ENCODE data around the gene TENT5A.

TENT5A gene

GRCh38 chr6:81767163-81767891, 14.8 kb upstream of the TENT5A start:
- Histone ChIP-seq H3K4me1 (ENCODE audit: insufficient read depth, low read length) (peaks cover 4% of the 10 kb centered on the region), H2AFZ (ENCODE audit: low read depth, low read length) (no peak overlapping the region), H3K9me3 (ENCODE audit: low read length) (no peaks in the 10 kb centered on the region), H3K4me3 (ENCODE audit: low read length) (no peak overlapping the region), H3K27me3 (ENCODE audit: insufficient read depth, low read length) (no peaks in the 10 kb centered on the region), H3K36me3 (ENCODE audit: insufficient read depth, low read length) (no peaks in the 10 kb centered on the region)

DNA sequence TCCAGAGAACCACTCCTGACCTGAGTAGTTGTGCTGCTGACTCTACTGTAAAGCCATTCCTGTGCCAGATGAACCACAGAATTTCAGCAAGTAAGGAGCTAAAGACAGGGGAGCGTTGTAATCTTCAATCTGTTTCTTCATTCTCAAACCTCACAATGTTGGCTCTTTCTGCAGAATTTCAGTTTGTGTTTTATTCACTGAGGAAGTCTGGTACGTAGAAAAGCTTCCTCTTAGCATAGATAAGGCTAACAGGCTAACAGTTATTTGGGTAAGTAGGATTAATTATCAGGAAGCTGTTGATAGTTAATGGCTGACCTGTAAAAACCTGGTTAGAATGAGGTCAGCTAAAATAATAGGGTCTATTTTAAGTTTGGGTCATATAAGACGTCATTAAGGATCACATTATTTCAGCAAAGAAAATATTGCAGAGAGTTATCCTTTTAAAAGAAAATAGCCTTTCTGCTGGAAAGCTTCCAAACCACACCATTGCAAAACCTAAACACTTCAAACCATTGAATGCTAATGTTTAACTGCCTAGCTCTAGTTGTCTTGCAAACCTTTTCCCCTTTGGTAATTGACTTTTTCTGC, 14.1 kb upstream of the TENT5A start:
- Histone ChIP-seq H3K4me1 (ENCODE audit: insufficient read depth, low read length) (peaks cover 4% of the 10 kb centered on the region), H3K27me3 (ENCODE audit: insufficient read depth, low read length) (no peaks in the 10 kb centered on the region), H3K36me3 (ENCODE audit: insufficient read depth, low read length) (no peaks in the 10 kb centered on the region), H3K9me3 (ENCODE audit: low read length) (no peaks in the 10 kb centered on the region), H3K4me3 (ENCODE audit: low read length) (no peak overlapping the region), H2AFZ (ENCODE audit: low read depth, low read length) (no peak overlapping the region)

DNA sequence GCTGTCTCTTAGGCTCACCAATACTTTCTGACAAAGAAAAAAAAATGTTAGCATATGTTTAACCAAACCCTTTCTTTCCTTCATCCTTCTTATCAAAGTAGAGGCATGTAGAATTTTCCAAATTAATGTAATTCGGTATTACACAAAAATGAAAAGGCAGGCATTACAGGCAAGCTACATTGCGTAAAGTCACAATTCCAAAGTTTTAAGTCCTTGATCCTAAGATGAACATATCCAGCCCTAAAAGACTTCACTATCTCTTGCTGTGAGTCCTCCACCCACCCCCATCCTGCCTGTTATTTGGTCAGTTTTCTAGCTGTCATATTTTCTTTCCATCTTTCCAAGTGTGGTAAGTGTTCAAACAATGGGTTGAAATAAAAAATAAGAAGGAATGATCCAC, 12.1 kb upstream of the TENT5A start:
- H3K4me3 ChIP-seq (ENCODE audit: low read length) = no peak overlapping the region
- H3K9me3 ChIP-seq (ENCODE audit: low read length) = no peaks in the 10 kb centered on the region
- H2AFZ ChIP-seq (ENCODE audit: low read depth, low read length) = no peak overlapping the region
- H3K36me3 ChIP-seq (ENCODE audit: insufficient read depth, low read length) = no peaks in the 10 kb centered on the region
- no peaks in the 10 kb centered on the region for H3K27me3 ChIP-seq (ENCODE audit: insufficient read depth, low read length)
- H3K4me1 ChIP-seq (ENCODE audit: insufficient read depth, low read length) = peaks cover 4% of the 10 kb centered on the region

DNA sequence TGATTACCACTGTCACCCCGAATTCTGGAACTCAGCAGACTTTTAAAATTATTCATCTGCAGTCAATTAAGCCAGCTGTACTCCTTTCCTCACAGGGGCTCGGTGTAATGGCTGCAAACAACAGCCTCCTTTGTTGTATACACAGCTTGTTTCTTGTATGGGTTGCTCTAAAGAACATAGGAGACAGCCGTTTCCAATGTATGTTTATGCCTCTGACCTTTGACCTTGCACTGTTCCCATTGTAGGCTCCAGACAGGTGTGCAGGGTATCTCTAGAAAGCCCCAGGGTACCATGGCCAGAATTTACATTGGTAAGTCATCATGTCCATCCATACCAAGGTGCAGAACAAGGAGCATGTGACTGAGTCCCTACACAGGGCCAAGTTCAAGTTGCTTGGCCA, 11.5 kb upstream of the TENT5A start:
- peaks cover 4% of the 10 kb centered on the region for H3K4me1 ChIP-seq (ENCODE audit: insufficient read depth, low read length)
- H3K27me3 ChIP-seq (ENCODE audit: insufficient read depth, low read length) = no peaks in the 10 kb centered on the region
- no peak overlapping the region for H2AFZ ChIP-seq (ENCODE audit: low read depth, low read length)

GRCh38 chr6:81763051-81763450, 10.6 kb upstream of the TENT5A start:
- Histone ChIP-seq H3K27me3 (ENCODE audit: insufficient read depth, low read length) (no peaks in the 10 kb centered on the region), H3K36me3 (ENCODE audit: insufficient read depth, low read length) (no peaks in the 10 kb centered on the region), H2AFZ (ENCODE audit: low read depth, low read length) (no peak overlapping the region), H3K9me3 (ENCODE audit: low read length) (no peaks in the 10 kb centered on the region), H3K4me1 (ENCODE audit: insufficient read depth, low read length) (peaks cover 4% of the 10 kb centered on the region), H3K4me3 (ENCODE audit: low read length) (no peak overlapping the region)

More for the DNA sequence above, 11.5 kb upstream of the TENT5A start:
- H3K9me3 ChIP-seq (ENCODE audit: low read length) = no peaks in the 10 kb centered on the region
- H3K4me3 ChIP-seq (ENCODE audit: low read length) = no peak overlapping the region
- no peaks in the 10 kb centered on the region for H3K36me3 ChIP-seq (ENCODE audit: insufficient read depth, low read length)

GRCh38 chr6:81762606-81763005, 10.1 kb upstream of the TENT5A start:
- Histone ChIP-seq H3K36me3 (ENCODE audit: insufficient read depth, low read length) (no peaks in the 10 kb centered on the region), H3K27me3 (ENCODE audit: insufficient read depth, low read length) (no peaks in the 10 kb centered on the region), H3K4me1 (ENCODE audit: insufficient read depth, low read length) (peaks cover 4% of the 10 kb centered on the region)

GRCh38 chr6:81762132-81762531, 9.7 kb upstream of the TENT5A start:
- H3K27me3 ChIP-seq (ENCODE audit: insufficient read depth, low read length) = no peaks in the 10 kb centered on the region
- H2AFZ ChIP-seq (ENCODE audit: low read depth, low read length) = no peak overlapping the region
- H3K4me3 ChIP-seq (ENCODE audit: low read length) = no peak overlapping the region
- H3K4me1 ChIP-seq (ENCODE audit: insufficient read depth, low read length) = peaks cover 4% of the 10 kb centered on the region
- no peaks in the 10 kb centered on the region for H3K36me3 ChIP-seq (ENCODE audit: insufficient read depth, low read length)
- H3K9me3 ChIP-seq (ENCODE audit: low read length) = no peaks in the 10 kb centered on the region

More at GRCh38 chr6:81762606-81763005, 10.1 kb upstream of the TENT5A start:
- H3K9me3 ChIP-seq (ENCODE audit: low read length) = no peaks in the 10 kb centered on the region
- no peak overlapping the region for H2AFZ ChIP-seq (ENCODE audit: low read depth, low read length)
- H3K4me3 ChIP-seq (ENCODE audit: low read length) = no peak overlapping the region

- H2AFZ ChIP-seq (ENCODE audit: low read depth, low read length) = no peak overlapping the region
- H3K36me3 ChIP-seq (ENCODE audit: insufficient read depth, low read length) = no peaks in the 10 kb centered on the region
- no peaks in the 10 kb centered on the region for H3K9me3 ChIP-seq (ENCODE audit: low read length)
- no peaks in the 10 kb centered on the region for H3K27me3 ChIP-seq (ENCODE audit: insufficient read depth, low read length)
- H3K4me3 ChIP-seq (ENCODE audit: low read length) = no peak overlapping the region
- peaks cover 4% of the 10 kb centered on the region for H3K4me1 ChIP-seq (ENCODE audit: insufficient read depth, low read length)
These were observed 8.7 kb upstream of the TENT5A start for GRCh38 chr6:81761197-81761596.

GRCh38 chr6:81759782-81760181, 7.3 kb upstream of the TENT5A start:
- Histone ChIP-seq H3K36me3 (ENCODE audit: insufficient read depth, low read length) (no peaks in the 10 kb centered on the region), H3K9me3 (ENCODE audit: low read length) (no peaks in the 10 kb centered on the region), H3K27me3 (ENCODE audit: insufficient read depth, low read length) (no peaks in the 10 kb centered on the region), H3K4me3 (ENCODE audit: low read length) (no peak overlapping the region), H2AFZ (ENCODE audit: low read depth, low read length) (no peak overlapping the region), H3K4me1 (ENCODE audit: insufficient read depth, low read length) (peaks cover 4% of the 10 kb centered on the region)

GRCh38 chr6:81758221-81758620, 5.7 kb upstream of the TENT5A start:
- H3K27me3 ChIP-seq (ENCODE audit: insufficient read depth, low read length) = no peaks in the 10 kb centered on the region
- no peaks in the 10 kb centered on the region for H3K4me1 ChIP-seq (ENCODE audit: insufficient read depth, low read length)
- no peak overlapping the region for H3K4me3 ChIP-seq (ENCODE audit: low read length)
- no peak overlapping the region for H2AFZ ChIP-seq (ENCODE audit: low read depth, low read length)
- H3K36me3 ChIP-seq (ENCODE audit: insufficient read depth, low read length) = no peaks in the 10 kb centered on the region
- no peaks in the 10 kb centered on the region for H3K9me3 ChIP-seq (ENCODE audit: low read length)

GRCh38 chr6:81756690-81757089, 4.2 kb upstream of the TENT5A start:
- Histone ChIP-seq H3K9me3 (ENCODE audit: low read length) (no peaks in the 10 kb centered on the region), H3K27me3 (ENCODE audit: insufficient read depth, low read length) (no peaks in the 10 kb centered on the region), H3K4me1 (ENCODE audit: insufficient read depth, low read length) (no peaks in the 10 kb centered on the region), H2AFZ (ENCODE audit: low read depth, low read length) (no peak overlapping the region), H3K36me3 (ENCODE audit: insufficient read depth, low read length) (no peaks in the 10 kb centered on the region), H3K4me3 (ENCODE audit: low read length) (no peak overlapping the region)

- H3K4me1 ChIP-seq (ENCODE audit: insufficient read depth, low read length) = peaks cover 9% of the 10 kb centered on the region
These were observed 3.1 kb upstream of the TENT5A start for GRCh38 chr6:81755551-81755950.

DNA sequence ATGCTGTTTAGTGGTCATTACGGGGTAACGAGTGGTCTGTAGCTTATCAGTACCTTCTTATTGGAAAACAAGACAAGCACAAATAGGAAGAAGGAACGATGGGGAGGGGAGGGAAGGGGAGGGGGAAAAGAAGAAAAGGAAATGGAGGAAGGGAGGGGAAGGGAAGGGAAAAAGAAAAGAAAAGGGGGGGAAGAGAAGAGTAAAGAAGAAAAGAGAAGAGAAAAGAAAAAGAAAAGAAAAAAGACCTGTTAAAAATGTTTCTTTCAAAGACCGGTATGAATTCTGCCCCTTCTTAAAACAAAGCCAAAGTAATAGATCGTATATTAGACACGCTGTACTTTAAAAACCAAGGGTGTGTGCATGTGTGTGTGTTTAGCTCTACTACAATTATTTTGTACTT, 2.4 kb upstream of the TENT5A start:
- Histone ChIP-seq H3K9me3 (ENCODE audit: low read length) (no peaks in the 10 kb centered on the region), H3K4me3 (ENCODE audit: low read length) (no peak overlapping the region)

More at GRCh38 chr6:81755551-81755950, 3.1 kb upstream of the TENT5A start:
- Histone ChIP-seq H2AFZ (ENCODE audit: low read depth, low read length) (no peak overlapping the region), H3K9me3 (ENCODE audit: low read length) (no peaks in the 10 kb centered on the region), H3K36me3 (ENCODE audit: insufficient read depth, low read length) (no peaks in the 10 kb centered on the region), H3K4me3 (ENCODE audit: low read length) (no peak overlapping the region), H3K27me3 (ENCODE audit: insufficient read depth, low read length) (no peaks in the 10 kb centered on the region)

More for the DNA sequence above, 2.4 kb upstream of the TENT5A start:
- H3K36me3 ChIP-seq (ENCODE audit: insufficient read depth, low read length) = peaks cover 5% of the 10 kb centered on the region
- peaks cover 13% of the 10 kb centered on the region for H3K4me1 ChIP-seq (ENCODE audit: insufficient read depth, low read length)
- no peak overlapping the region for H2AFZ ChIP-seq (ENCODE audit: low read depth, low read length)
- H3K27me3 ChIP-seq (ENCODE audit: insufficient read depth, low read length) = no peaks in the 10 kb centered on the region
